HEK293T (cell line): Measurements from ENCODE around the gene CAMKK1.

Experiments
- ARNT ChIP-seq: fragments of 450-650 bp; IDR thresholded peaks from 2 replicates; pipeline ENCODE4 v1.6.1; 2017; ENCODE audit warnings: mild to moderate bottlenecking
- BHLHE40 ChIP-seq: fragments of 450-650 bp; IDR thresholded peaks from 2 replicates; pipeline ENCODE4 v1.6.1; 2016; ENCODE audit warnings: mild to moderate bottlenecking, moderate library complexity, borderline replicate concordance
- TARDBP ChIP-seq: fragments of 450-650 bp; IDR thresholded peaks from 2 replicates; pipeline ENCODE4 v1.6.1; 2016
- ZNF384 ChIP-seq: fragments of 450-650 bp; IDR thresholded peaks from 2 replicates; pipeline ENCODE4 v1.6.1; 2016

DNA sequence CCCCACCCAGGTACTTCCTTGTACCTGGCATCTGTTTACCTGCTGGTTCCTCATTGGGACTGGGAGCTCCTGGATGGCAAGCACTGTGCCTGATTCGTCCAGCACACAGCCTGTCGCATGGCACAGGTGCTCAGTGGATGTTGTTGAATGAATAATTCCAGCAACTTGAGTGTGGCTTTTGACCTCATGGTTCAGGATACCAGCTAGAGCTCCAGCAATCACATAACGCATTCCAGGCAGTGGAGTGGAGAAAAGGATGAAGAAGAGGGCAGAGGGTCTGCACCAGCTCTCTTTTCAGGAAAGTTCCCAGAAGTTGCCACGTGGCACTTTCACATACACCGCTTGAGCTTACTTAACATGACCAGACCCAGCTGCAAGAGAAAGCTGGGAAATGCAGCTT, 1.3 kb upstream of the CAMKK1 start:
- TF ChIP-seq BHLHE40 (no peak), ARNT (no peak), TARDBP (no peak), ZNF384 (no peak)
